ENCODE measurements around the gene KRT17. TPM values are rescaled to one million over a fixed set of nuclear protein-coding genes. Genes with fewer than 3 reads are reported as not detected.
"Not testable (repeated sequence)": the region's sequence is repeated elsewhere in the genome, so short reads cannot be mapped to it uniquely, and the experiment has no call there.

The KRT17 gene
- total RNA-seq, 1 donor from 2014 or later = 258 TPM

GRCh38 chr17:41578538-41578937 lies 45.8 kb downstream of the KRT17 start:
- no peak for TF ChIP-seq CTCF (IDR thresholded peaks at IDR 0.05)
- Mint-ChIP-seq H3K9me3 (ENCODE audit: low read depth) (no peaks in the 10 kb centered on the region), H3K36me3 (ENCODE audit: low read depth) (no peaks in the 10 kb centered on the region), H3K27me3 (ENCODE audit: low read depth) (peaks cover 39% of the 10 kb centered on the region), H3K27ac (ENCODE audit: unreplicated experiment) (no peak overlapping the region), H3K4me3 (ENCODE audit: unreplicated experiment) (no peak overlapping the region), H3K4me1 (ENCODE audit: low read depth) (peaks cover 8% of the 10 kb centered on the region)
- DNase-seq (ENCODE audit: low spot score) = no peak

GRCh38 chr17:41576740-41577139 lies 47.6 kb downstream of the KRT17 start:
- not testable (repeated sequence) for H3K9me3 Mint-ChIP-seq (ENCODE audit: low read depth); H3K27ac Mint-ChIP-seq (ENCODE audit: unreplicated experiment); H3K4me1 Mint-ChIP-seq (ENCODE audit: low read depth); DNase-seq (ENCODE audit: low spot score); H3K36me3 Mint-ChIP-seq (ENCODE audit: low read depth); H3K4me3 Mint-ChIP-seq (ENCODE audit: unreplicated experiment)
- peaks cover 41% of the 10 kb centered on the region for H3K27me3 Mint-ChIP-seq (ENCODE audit: low read depth)

- Mint-ChIP-seq H3K36me3 (ENCODE audit: low read depth) (no peaks in the 10 kb centered on the region), H3K4me3 (ENCODE audit: unreplicated experiment) (no peak overlapping the region), H3K27ac (ENCODE audit: unreplicated experiment) (no peak overlapping the region), H3K9me3 (ENCODE audit: low read depth) (no peaks in the 10 kb centered on the region), H3K4me1 (ENCODE audit: low read depth) (peaks cover 3% of the 10 kb centered on the region), H3K27me3 (ENCODE audit: low read depth) (peaks cover 53% of the 10 kb centered on the region)
- no peak for TF ChIP-seq CTCF (IDR thresholded peaks at IDR 0.05)
- no peak for DNase-seq (ENCODE audit: low spot score)
Measured at GRCh38 chr17:41575336-41575735, 49.0 kb downstream of the KRT17 start.

- no peak for TF ChIP-seq CTCF (IDR thresholded peaks at IDR 0.05)
- Mint-ChIP-seq H3K4me1 (ENCODE audit: low read depth) (no peaks in the 10 kb centered on the region), H3K27me3 (ENCODE audit: low read depth) (peaks cover 70% of the 10 kb centered on the region), H3K27ac (ENCODE audit: unreplicated experiment) (no peak within 1 kb of the TSS), H3K9me3 (ENCODE audit: low read depth) (no peaks in the 10 kb centered on the region), H3K36me3 (ENCODE audit: low read depth) (no peaks in the 10 kb centered on the region), H3K4me3 (ENCODE audit: unreplicated experiment) (no peak within 1 kb of the TSS)
- DNase-seq (ENCODE audit: low spot score) = no peak
Measured at GRCh38 chr17:41571561-41572434, 52.6 kb downstream of the KRT17 start, which contains the start of gene KRT9. TSS of gene KRT9 (minus strand) at chr17:41572059. CDS start at chr17:41571992, 67 bp downstream.

Other genes with a start within 250 kb of the KRT17 start
- gene KRT34, start 242.3 kb downstream of the KRT17 start, total RNA-seq = not detected in 3 replicates
- gene KRT31, start 227.0 kb downstream of the KRT17 start, total RNA-seq = not detected in 3 replicates
- not detected in 3 replicates for gene KRT37, start 200.0 kb downstream of the KRT17 start, total RNA-seq
- gene KRT38, start 183.6 kb downstream of the KRT17 start, total RNA-seq = not detected in 3 replicates
- gene KRT32, start 157.2 kb downstream of the KRT17 start, total RNA-seq = not detected in 3 replicates
- gene KRT35, start 143.4 kb downstream of the KRT17 start, total RNA-seq = not detected in 3 replicates
- gene KRT36, start 134.7 kb downstream of the KRT17 start, total RNA-seq = not detected in 3 replicates
- not detected in 3 replicates for gene KRT13, start 119.0 kb downstream of the KRT17 start, total RNA-seq
- not detected in 3 replicates for gene KRT15, start 105.7 kb downstream of the KRT17 start, total RNA-seq
- 1.3 to 1.7 TPM in 2 of 3 replicates, not detected in the other for gene KRT19, start 96.3 kb downstream of the KRT17 start, total RNA-seq
- gene KRT9, start 52.5 kb downstream of the KRT17 start, total RNA-seq = not detected in 3 replicates
- 0.23 to 0.94 TPM (median 0.32 TPM) in 3 replicates for gene KRT14, start 37.7 kb downstream of the KRT17 start, total RNA-seq
- 3.9 to 5.9 TPM (median 5.5 TPM) in 3 replicates for gene KRT16, start 11.8 kb downstream of the KRT17 start, total RNA-seq
- 572 to 1,015 TPM (median 990 TPM) in 3 replicates for gene EIF1, start 64.3 kb upstream of the KRT17 start, total RNA-seq
- not detected in 3 replicates for gene GAST, start 87.8 kb upstream of the KRT17 start, total RNA-seq
- not detected in 3 replicates for gene HAP1, start 110.1 kb upstream of the KRT17 start, total RNA-seq
- gene JUP, start 162.1 kb upstream of the KRT17 start, total RNA-seq = 8.1 to 22.0 TPM (median 18.8 TPM) in 3 replicates
- gene P3H4, start 187.4 kb upstream of the KRT17 start, total RNA-seq = 83.8 to 109 TPM (median 84.8 TPM) in 3 replicates
- 557 to 584 TPM (median 567 TPM) in 3 replicates for gene FKBP10, start 188.4 kb upstream of the KRT17 start, total RNA-seq
- gene NT5C3B, start 211.7 kb upstream of the KRT17 start, total RNA-seq = 39.8 to 52.4 TPM (median 47.8 TPM) in 3 replicates
- gene KLHL10, start 213.2 kb upstream of the KRT17 start, total RNA-seq = 0.67 TPM in 1 of 3 replicates, not detected in the others
- gene KLHL11, start 240.8 kb upstream of the KRT17 start, total RNA-seq = 12.9 to 15.3 TPM (median 14.6 TPM) in 3 replicates

Data from chondrocyte (in vitro differentiated cells).